Thoracic aorta (tissue), 2 donors: Measurements from ENCODE around the gene TGFB2. TPM values are rescaled to one million over a fixed set of nuclear protein-coding genes. Genes with fewer than 3 reads are reported as not detected.

Source experiments
- ATAC-seq: fragments of 150-250 bp; one replicate; pipeline ENCODE4 v1.8.0; 2017; ENCODE audit warnings: low read depth; ENCODE audit not compliant: insufficient number of reproducible peaks, low FRiP score
- DNase-seq: peaks from one replicate; pipeline ENCODE4 v3.0.0-alpha.2; 2020; ENCODE audit warnings: low spot score
- H3K27ac ChIP-seq, 2 donors: fragments of 200-600 bp; sonication (generic); 1 replicate in 1 of 2; 2 replicates in 1 of 2; pipeline ENCODE4 v1.5.1; 2016; ENCODE audit warnings: mild to moderate bottlenecking in 2 of 2, moderate library complexity in 2 of 2
- H3K27me3 ChIP-seq: fragments of 200-600 bp; sonication (generic); replicated peaks from 2 replicates; pipeline ENCODE4 v1.6.0; 2016; ENCODE audit warnings: mild to moderate bottlenecking; ENCODE audit not compliant: insufficient read depth
- H3K36me3 ChIP-seq: fragments of 200-600 bp; sonication (generic); one replicate; pipeline ENCODE4 v1.5.1; 2016
- H3K4me1 ChIP-seq, 2 donors: fragments of 200-600 bp; sonication (generic); 1 replicate in 1 of 2; 2 replicates in 1 of 2; pipeline versions ENCODE4 v1.5.1 to v1.6.0; 2016; ENCODE audit warnings: low read depth in 2 of 2, mild to moderate bottlenecking in 1 of 2; ENCODE audit not compliant: control insufficient read depth in 1 of 2
- H3K4me3 ChIP-seq: fragments of 200-600 bp; sonication (generic); 2 replicates; pipeline ENCODE4 v1.5.1; 2016; ENCODE audit warnings: mild to moderate bottlenecking
- H3K9me3 ChIP-seq: fragments of 200-600 bp; sonication (generic); 2 replicates; pipeline ENCODE4 v1.5.1; 2016
- CTCF ChIP-seq: fragments of 200-600 bp; sonication (generic); IDR thresholded peaks from one replicate; pipeline ENCODE4 v1.5.1; 2019; ENCODE audit warnings: antibody characterized with exemption
- total RNA-seq, 2 donors: library from RNA; depleted of rRNA; stranded (reverse); fragments of >200 nt; gene quantifications; one replicate each; pipeline versions ENCODE4 v1.1.0 to v1.2.3, GENCODE V29; 2016

Gene TGFB2
- total RNA-seq, 2 donors from 2014 or later: 9.1 to 9.2 TPM

GRCh38 chr1:218431476-218431875, 86.3 kb downstream of the TGFB2 start:
- ATAC-seq (no peak), DNase-seq (no peak)
- no peaks in the 10 kb centered on the region for H3K9me3 ChIP-seq
- no peak for TF ChIP-seq CTCF
- H3K27me3 ChIP-seq: no peaks in the 10 kb centered on the region
- peaks cover 0 to 9% of the 10 kb centered on the region in 2 donors for H3K4me1 ChIP-seq
- no peak overlapping the region for H3K27ac ChIP-seq
- no peak overlapping the region for H3K4me3 ChIP-seq
- H3K36me3 ChIP-seq: no peaks in the 10 kb centered on the region

GRCh38 chr1:218433744-218434143, 88.6 kb downstream of the TGFB2 start:
- no peaks in the 10 kb centered on the region for H3K36me3 ChIP-seq
- H3K4me3 ChIP-seq: no peak overlapping the region
- peaks cover 0 to 9% of the 10 kb centered on the region in 2 donors for H3K4me1 ChIP-seq
- TF ChIP-seq CTCF: no peak
- H3K27ac ChIP-seq: no peak overlapping the region
- ATAC-seq (no peak), DNase-seq (no peak)
- H3K27me3 ChIP-seq: no peaks in the 10 kb centered on the region
- no peaks in the 10 kb centered on the region for H3K9me3 ChIP-seq

GRCh38 chr1:218435528-218435927, 90.4 kb downstream of the TGFB2 start:
- no peaks in the 10 kb centered on the region for H3K27me3 ChIP-seq
- no peaks in the 10 kb centered on the region for H3K9me3 ChIP-seq
- no peak for TF ChIP-seq CTCF
- no peak overlapping the region for H3K27ac ChIP-seq
- H3K36me3 ChIP-seq: no peaks in the 10 kb centered on the region
- no peak overlapping the region for H3K4me3 ChIP-seq
- DNase-seq: no peak
- ATAC-seq: no peak
- peaks cover 0 to 19% of the 10 kb centered on the region in 2 donors for H3K4me1 ChIP-seq

- no peaks in the 10 kb centered on the region for H3K27me3 ChIP-seq
- no peak for ATAC-seq
- TF ChIP-seq CTCF: no peak
Measured at GRCh38 chr1:218436346-218436745, 91.2 kb downstream of the TGFB2 start.

GRCh38 chr1:218436997-218437396, 91.9 kb downstream of the TGFB2 start:
- Histone ChIP-seq H3K9me3 (no peaks in the 10 kb centered on the region), H3K4me1 (peaks cover 0 to 14% of the 10 kb centered on the region in 2 donors), H3K27ac (no peak overlapping the region), H3K4me3 (no peak overlapping the region), H3K36me3 (no peaks in the 10 kb centered on the region), H3K27me3 (no peaks in the 10 kb centered on the region)
- DNase-seq: no peak
- ATAC-seq: no peak
- TF ChIP-seq CTCF: no peak

More at GRCh38 chr1:218436346-218436745, 91.2 kb downstream of the TGFB2 start:
- Histone ChIP-seq H3K36me3 (no peaks in the 10 kb centered on the region), H3K27ac (no peak overlapping the region), H3K9me3 (no peaks in the 10 kb centered on the region), H3K4me3 (no peak overlapping the region), H3K4me1 (peaks cover 0 to 14% of the 10 kb centered on the region in 2 donors)
- no peak for DNase-seq
